Measurements from ENCODE around the gene RAB43.
A peak's percentile ranks its signal among the peaks of the same experiment; 100 is the strongest.

RAB43 gene

DNA sequence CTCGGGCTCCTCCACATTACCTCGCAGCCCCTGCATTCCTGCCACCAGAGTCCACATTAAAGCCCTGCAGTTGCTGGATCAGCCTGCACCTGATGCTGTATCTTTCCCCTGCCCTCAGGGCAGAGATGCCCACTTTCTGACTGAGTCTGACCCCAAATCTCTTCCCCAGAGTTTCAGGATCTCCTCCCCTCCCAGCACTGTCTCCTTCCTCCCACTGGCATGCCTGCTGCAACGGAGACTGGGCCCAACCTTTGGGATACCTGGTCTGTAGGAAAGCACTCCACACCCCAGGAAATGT, 81.6 kb downstream of the RAB43 start:
- no peak for DNase-seq

DNA sequence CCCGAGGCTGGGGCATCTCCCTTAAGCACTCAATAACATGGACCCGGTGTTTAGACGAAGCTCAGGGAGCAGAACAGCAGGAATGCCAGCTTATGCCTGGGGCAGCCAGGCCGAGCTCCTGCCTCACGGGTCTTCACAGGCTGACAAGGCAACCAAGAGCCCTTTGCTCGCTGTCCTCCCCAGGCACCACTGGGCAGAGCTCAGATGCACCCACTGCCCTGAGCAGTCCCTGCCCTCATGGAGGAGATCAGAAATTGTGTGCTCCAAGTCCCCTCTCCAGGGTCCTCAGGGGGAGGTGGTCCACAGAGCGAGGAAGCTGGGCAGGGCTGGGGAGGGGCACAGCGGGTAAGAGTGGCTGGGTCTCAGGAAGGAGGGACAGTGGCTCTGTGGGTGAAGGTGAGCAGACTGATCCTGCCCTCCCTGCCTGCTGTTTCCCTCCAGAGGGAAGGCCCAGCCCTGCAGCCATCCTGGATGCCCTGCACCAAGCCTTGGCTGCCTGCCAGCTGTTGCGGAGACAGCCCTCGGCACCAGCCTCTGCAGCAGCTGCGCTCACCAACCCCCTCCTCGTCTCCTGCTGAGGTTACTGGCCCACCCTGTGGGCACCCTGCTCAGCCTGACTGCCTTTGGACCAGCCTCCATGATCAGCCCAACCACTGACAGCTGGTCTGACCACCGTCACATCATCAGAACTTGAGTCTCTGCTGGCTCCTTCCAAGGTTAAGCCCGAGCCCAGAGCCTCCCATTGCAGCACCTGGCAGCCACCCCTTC, 82.1 kb downstream of the RAB43 start:
- peak in 1 of 56 donors; percentile 23 for DNase-seq

GRCh38 chr3:129038121-129038855, 83.3 kb downstream of the RAB43 start:
- DNase-seq: no peak

Data from nucleus accumbens (tissue), 56 donors.